Loucy (cell line): ENCODE results near the gene CFAP210.

Source experiments
- EZH2phosphoT487 ChIP-seq: fragments of 200-600 bp; IDR thresholded peaks from 2 replicates; pipeline ENCODE4 v1.6.1; 2018; ENCODE audit warnings: antibody characterized with exemption, mild to moderate bottlenecking, moderate library complexity, borderline replicate concordance
- TF ChIP-seq, protein P1 (sequence below): fragments of 200-600 bp; sonication (generic); conservative IDR thresholded peaks from 2 replicates; pipeline ENCODE4 v1.5.1; 2014; ENCODE audit warnings: mild to moderate bottlenecking, antibody characterized with exemption, low read length

DNA sequence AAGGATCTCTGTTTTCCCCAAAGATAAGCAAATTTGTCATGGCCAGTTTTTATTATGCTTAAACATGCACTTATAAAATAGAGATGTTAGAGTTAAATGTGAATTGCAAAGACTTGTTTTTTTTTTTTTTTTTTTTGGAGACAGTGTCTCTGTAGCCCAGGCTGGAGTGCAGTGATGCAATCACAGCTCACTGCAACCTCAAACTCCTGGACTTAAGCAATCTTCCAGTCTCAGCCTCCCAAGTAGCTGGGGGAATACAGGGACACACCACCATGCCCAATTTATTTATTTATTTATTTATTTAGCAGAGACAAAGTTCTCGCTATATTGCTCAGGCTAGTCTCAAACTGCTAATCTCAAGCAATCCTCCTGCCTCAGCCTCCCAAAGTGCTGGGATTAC, 15.1 kb upstream of the CFAP210 start:
- TF ChIP-seq, protein P1, sequence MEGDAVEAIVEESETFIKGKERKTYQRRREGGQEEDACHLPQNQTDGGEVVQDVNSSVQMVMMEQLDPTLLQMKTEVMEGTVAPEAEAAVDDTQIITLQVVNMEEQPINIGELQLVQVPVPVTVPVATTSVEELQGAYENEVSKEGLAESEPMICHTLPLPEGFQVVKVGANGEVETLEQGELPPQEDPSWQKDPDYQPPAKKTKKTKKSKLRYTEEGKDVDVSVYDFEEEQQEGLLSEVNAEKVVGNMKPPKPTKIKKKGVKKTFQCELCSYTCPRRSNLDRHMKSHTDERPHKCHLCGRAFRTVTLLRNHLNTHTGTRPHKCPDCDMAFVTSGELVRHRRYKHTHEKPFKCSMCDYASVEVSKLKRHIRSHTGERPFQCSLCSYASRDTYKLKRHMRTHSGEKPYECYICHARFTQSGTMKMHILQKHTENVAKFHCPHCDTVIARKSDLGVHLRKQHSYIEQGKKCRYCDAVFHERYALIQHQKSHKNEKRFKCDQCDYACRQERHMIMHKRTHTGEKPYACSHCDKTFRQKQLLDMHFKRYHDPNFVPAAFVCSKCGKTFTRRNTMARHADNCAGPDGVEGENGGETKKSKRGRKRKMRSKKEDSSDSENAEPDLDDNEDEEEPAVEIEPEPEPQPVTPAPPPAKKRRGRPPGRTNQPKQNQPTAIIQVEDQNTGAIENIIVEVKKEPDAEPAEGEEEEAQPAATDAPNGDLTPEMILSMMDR: no peak
- TF ChIP-seq EZH2phosphoT487: no peak
